Stomach smooth muscle (tissue), 2 donors: Measurements from ENCODE around the gene GBE1.
"Not testable (repeated sequence)": the region's sequence is repeated elsewhere in the genome, so short reads cannot be mapped to it uniquely, and the experiment has no call there.

Experiments
- H3K27ac ChIP-seq: one replicate; pipeline ENCODE4 v1.7.0; 2013; ENCODE audit warnings: mild to moderate bottlenecking, low read length, inconsistent platforms
- H3K27me3 ChIP-seq, 2 donors: one replicate each; pipeline ENCODE4 v1.7.0; 2013; ENCODE audit warnings: low read length in 2 of 2; ENCODE audit not compliant: insufficient read depth in 2 of 2, control insufficient read depth in 1 of 2
- H3K36me3 ChIP-seq, 2 donors: one replicate each; pipeline ENCODE4 v1.7.0; 2013; ENCODE audit warnings: low read length in 2 of 2; ENCODE audit not compliant: control insufficient read depth in 2 of 2, insufficient read depth in 2 of 2
- H3K4me1 ChIP-seq: one replicate; pipeline ENCODE4 v1.7.0; 2013; ENCODE audit warnings: low read length; ENCODE audit not compliant: control insufficient read depth, insufficient read depth
- H3K4me3 ChIP-seq, 2 donors: one replicate each; pipeline ENCODE4 v1.7.0; 2013; ENCODE audit warnings: low read length in 2 of 2
- H3K9ac ChIP-seq, 2 donors: one replicate each; pipeline ENCODE4 v1.7.0; 2013; ENCODE audit warnings: low read length in 2 of 2, mild to moderate bottlenecking in 1 of 2
- H3K9me3 ChIP-seq, 2 donors: one replicate each; pipeline ENCODE4 v1.7.0; 2013; ENCODE audit warnings: low read length in 2 of 2; ENCODE audit not compliant: control insufficient read depth in 2 of 2
- donor health status: healthy.
- donor health status: Pancreatic carcinoma.

Gene GBE1

DNA sequence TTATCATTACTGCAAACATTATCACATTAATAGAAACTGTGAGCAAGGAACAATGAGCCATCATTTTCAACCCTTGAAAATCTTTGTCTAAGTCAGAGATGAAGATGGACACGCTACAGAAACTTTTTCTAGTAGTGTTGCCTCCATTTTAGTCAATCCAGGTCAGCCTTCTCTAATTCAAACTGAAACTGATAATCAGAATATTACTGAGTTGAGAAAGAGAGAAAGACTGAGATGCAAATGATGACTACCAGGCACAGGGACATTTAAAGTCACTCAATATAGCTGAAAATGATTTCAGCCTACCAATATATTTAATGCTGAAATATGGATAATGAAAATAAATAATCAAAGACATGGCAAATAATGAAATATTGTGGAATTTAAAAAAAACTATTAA is 261.4 kb downstream of the GBE1 start:
- Histone ChIP-seq H3K27me3 (no peaks in the 10 kb centered on the region), H3K9me3 (no peaks in the 10 kb centered on the region), H3K36me3 (no peaks in the 10 kb centered on the region), H3K4me3 (no peak overlapping the region), H3K27ac (no peak overlapping the region), H3K4me1 (no peaks in the 10 kb centered on the region), H3K9ac (no peak overlapping the region)

DNA sequence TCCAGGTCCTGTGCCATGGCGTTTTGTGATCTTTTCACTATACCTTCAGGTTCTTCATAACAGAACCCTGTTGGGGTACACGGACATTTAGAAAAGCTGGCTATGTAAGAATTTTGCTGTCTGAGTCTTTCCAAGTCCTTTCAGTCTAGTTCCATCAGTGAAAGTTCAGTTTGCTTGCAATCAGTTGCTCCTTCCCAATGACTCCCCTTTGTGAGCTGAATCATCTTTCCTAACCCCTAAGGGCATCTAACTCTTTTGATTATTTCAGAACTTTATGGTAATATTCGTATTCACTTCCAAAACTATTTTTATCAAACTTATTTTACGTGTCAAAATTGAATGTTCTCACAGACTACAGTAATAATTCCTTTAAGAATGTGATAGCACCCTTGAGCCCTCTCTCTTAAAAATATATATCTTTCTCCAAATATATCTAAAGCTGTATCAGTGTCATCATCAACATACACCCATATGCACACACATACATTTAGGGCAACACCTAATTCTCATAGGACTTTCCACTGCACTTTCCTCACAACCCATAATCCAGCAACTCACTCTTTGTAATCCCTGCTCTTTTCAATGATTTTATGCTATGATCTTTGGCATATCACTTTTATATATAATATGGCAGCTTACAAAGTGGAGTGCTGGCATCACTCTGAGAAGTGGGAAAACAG is 263.7 kb downstream of the GBE1 start:
- Histone ChIP-seq H3K27ac (no peak overlapping the region), H3K9me3 (no peaks in the 10 kb centered on the region), H3K4me1 (no peaks in the 10 kb centered on the region), H3K27me3 (no peaks in the 10 kb centered on the region), H3K9ac (no peak overlapping the region), H3K4me3 (no peak overlapping the region), H3K36me3 (no peaks in the 10 kb centered on the region)

GRCh38 chr3:81496407-81497104 is 264.9 kb downstream of the GBE1 start:
- H3K9me3 ChIP-seq = no peaks in the 10 kb centered on the region
- H3K27ac ChIP-seq = no peak overlapping the region
- no peaks in the 10 kb centered on the region for H3K36me3 ChIP-seq
- no peak overlapping the region for H3K9ac ChIP-seq
- no peak overlapping the region for H3K4me3 ChIP-seq
- H3K27me3 ChIP-seq = no peaks in the 10 kb centered on the region
- no peaks in the 10 kb centered on the region for H3K4me1 ChIP-seq

DNA sequence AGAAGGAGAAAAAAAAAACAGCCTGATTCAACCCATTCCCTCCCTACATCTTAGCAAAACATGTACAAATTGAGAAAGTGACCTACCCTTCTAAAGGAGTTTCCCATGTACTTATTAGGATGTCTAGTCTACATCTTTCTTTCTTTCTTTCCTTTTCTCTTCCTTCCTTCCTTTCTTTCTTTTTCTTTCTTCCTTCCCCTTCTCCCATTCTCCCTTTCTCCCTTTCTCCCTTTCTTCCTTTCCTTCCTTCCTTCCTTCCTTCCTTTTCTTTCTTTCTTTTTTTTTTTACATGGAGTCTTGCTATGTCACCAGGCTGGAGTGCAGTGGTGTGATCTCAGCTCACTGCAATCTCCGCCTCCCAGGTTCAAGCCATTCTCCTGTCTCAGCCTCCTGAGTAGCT is 269.0 kb downstream of the GBE1 start:
- H3K27ac ChIP-seq, H3K9ac ChIP-seq: not testable (repeated sequence)

GRCh38 chr3:81492040-81492439 is 269.4 kb downstream of the GBE1 start:
- no peak overlapping the region for H3K4me3 ChIP-seq
- H3K27me3 ChIP-seq = no peaks in the 10 kb centered on the region
- H3K9me3 ChIP-seq = no peaks in the 10 kb centered on the region
- H3K36me3 ChIP-seq = no peaks in the 10 kb centered on the region
- H3K9ac ChIP-seq = no peak overlapping the region
- H3K4me1 ChIP-seq = no peaks in the 10 kb centered on the region
- no peak overlapping the region for H3K27ac ChIP-seq

More for the DNA sequence above, 269.0 kb downstream of the GBE1 start:
- not testable (repeated sequence) for H3K4me3 ChIP-seq, H3K27me3 ChIP-seq, H3K36me3 ChIP-seq, H3K4me1 ChIP-seq, H3K9me3 ChIP-seq

DNA sequence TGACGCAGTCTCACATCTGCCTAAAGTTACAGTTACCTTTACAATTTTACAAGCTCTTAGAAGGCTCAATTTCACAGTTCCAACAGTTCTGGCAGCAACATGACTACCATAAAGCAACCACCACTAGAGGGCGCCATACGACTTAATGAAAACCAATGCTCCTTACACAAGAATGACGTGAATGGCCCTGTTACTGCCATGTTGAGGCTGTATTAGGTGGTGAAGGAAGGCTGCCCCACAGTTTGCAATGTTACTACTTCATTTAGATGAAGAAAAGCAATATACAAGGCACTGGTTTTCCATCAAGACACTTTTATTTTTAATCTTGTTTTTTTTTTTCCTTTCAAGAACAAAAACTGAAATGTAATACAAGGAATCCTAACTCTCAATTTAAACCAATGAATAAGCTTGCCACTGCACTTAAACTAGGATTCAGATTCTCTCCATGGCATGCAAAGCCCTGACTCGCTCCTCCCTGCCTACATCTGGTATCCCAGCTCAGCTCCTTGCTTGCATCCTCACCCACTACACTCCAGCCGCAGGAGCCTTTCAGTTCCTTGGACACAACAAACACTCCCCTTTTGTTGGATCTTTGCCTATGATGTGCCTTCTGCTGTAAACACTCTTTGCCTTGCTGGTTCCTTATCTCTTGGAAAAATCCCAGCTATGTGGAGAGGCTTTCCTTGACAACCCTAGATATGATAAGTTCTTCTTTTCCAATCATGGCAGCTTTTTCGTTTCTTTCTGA is 270.7 kb downstream of the GBE1 start:
- no peak overlapping the region for H3K27ac ChIP-seq
- H3K9ac ChIP-seq = no peak overlapping the region
- no peaks in the 10 kb centered on the region for H3K36me3 ChIP-seq
- no peaks in the 10 kb centered on the region for H3K4me1 ChIP-seq
- H3K4me3 ChIP-seq = no peak overlapping the region
- no peaks in the 10 kb centered on the region for H3K27me3 ChIP-seq
- no peaks in the 10 kb centered on the region for H3K9me3 ChIP-seq

GRCh38 chr3:81485444-81485865 is 276.0 kb downstream of the GBE1 start:
- Histone ChIP-seq H3K9ac (no peak overlapping the region), H3K27me3 (no peaks in the 10 kb centered on the region), H3K27ac (no peak overlapping the region), H3K9me3 (no peaks in the 10 kb centered on the region), H3K4me3 (peak overlapping the region in 1 of 2 donors; percentile 6), H3K36me3 (no peaks in the 10 kb centered on the region), H3K4me1 (no peaks in the 10 kb centered on the region)

DNA sequence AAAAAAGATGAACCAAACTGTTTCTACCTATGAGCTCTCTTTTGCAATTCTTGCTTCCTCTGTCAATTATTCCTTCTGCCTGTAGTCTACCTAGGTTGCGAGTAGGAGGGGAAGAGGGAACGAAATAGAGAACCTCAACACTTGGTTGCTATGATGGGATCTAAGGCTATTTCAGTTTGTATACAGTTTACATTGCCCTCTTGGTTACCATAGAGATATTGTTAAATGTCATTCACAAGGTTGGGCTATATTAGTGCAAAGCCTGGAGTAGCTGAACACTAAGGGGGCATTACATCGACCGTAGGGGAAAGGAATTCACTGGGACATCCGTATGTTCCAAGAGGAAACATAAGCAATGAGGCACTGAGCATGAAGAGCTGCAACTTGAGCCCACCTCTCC is 276.9 kb downstream of the GBE1 start:
- no peaks in the 10 kb centered on the region for H3K36me3 ChIP-seq
- H3K9ac ChIP-seq = no peak overlapping the region
- no peaks in the 10 kb centered on the region for H3K4me1 ChIP-seq
- H3K4me3 ChIP-seq = peak overlapping the region in 1 of 2 donors; percentile 8
- no peaks in the 10 kb centered on the region for H3K27me3 ChIP-seq
- H3K9me3 ChIP-seq = no peaks in the 10 kb centered on the region
- H3K27ac ChIP-seq = peak overlapping the region; percentile 18

GRCh38 chr3:81483046-81483445 is 278.4 kb downstream of the GBE1 start:
- H3K4me1 ChIP-seq = no peaks in the 10 kb centered on the region
- H3K9me3 ChIP-seq = no peaks in the 10 kb centered on the region
- no peaks in the 10 kb centered on the region for H3K27me3 ChIP-seq
- no peaks in the 10 kb centered on the region for H3K36me3 ChIP-seq
- no peak overlapping the region for H3K9ac ChIP-seq
- no peak overlapping the region for H3K27ac ChIP-seq
- H3K4me3 ChIP-seq = no peak overlapping the region

DNA sequence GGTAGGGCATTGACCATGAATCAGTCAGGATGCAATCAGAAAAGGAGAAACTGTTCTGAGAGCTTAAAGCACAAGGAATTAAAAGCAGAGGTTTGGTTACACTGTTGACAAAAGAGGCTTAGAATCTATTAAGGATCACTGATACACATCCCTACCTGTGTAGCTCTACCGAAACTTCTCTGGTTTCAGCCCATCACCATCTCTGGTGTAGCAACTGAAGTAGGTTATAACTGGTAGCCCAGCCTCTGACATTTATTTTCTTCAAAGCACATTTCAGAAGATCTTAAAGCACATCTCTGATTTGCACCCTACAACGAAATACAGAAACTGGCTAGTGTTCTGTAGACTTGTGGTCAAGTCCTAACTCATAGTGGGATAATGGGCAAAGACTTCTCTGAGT is 283.7 kb downstream of the GBE1 start:
- Histone ChIP-seq H3K4me3 (no peak overlapping the region), H3K27me3 (no peaks in the 10 kb centered on the region), H3K9ac (no peak overlapping the region), H3K4me1 (no peaks in the 10 kb centered on the region), H3K36me3 (no peaks in the 10 kb centered on the region), H3K27ac (no peak overlapping the region), H3K9me3 (no peaks in the 10 kb centered on the region)

DNA sequence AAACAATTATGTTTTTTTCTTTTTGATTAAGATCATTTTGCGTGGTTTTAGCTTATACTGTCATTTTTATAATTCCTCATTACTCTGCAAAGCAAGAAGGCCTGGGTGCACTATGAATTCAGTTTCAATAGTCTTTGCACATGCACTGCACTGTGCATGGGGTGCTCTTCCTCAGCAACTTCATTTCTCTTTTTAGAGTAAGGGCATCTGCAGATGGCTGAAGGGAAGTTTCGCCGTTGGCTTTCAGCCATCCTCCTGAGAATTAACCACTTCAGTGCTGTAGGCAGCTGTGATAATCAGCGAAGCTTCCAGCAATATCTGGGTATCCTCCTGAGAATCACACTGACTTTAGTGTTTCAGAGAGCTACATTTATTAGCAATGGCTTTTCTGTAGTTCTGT is 284.8 kb downstream of the GBE1 start:
- no peaks in the 10 kb centered on the region for H3K4me1 ChIP-seq
- H3K27me3 ChIP-seq = no peaks in the 10 kb centered on the region
- no peak overlapping the region for H3K27ac ChIP-seq
- H3K9ac ChIP-seq = no peak overlapping the region
- H3K9me3 ChIP-seq = no peaks in the 10 kb centered on the region
- no peak overlapping the region for H3K4me3 ChIP-seq
- no peaks in the 10 kb centered on the region for H3K36me3 ChIP-seq
